Measurements from ENCODE around the gene NUP37.
A peak's percentile ranks its signal among the peaks of the same experiment; 100 is the strongest.
"Not testable (repeated sequence)": the region's sequence is repeated elsewhere in the genome, so short reads cannot be mapped to it uniquely, and the experiment has no call there.

The NUP37 gene, protein sequence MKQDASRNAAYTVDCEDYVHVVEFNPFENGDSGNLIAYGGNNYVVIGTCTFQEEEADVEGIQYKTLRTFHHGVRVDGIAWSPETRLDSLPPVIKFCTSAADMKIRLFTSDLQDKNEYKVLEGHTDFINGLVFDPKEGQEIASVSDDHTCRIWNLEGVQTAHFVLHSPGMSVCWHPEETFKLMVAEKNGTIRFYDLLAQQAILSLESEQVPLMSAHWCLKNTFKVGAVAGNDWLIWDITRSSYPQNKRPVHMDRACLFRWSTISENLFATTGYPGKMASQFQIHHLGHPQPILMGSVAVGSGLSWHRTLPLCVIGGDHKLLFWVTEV

DNA sequence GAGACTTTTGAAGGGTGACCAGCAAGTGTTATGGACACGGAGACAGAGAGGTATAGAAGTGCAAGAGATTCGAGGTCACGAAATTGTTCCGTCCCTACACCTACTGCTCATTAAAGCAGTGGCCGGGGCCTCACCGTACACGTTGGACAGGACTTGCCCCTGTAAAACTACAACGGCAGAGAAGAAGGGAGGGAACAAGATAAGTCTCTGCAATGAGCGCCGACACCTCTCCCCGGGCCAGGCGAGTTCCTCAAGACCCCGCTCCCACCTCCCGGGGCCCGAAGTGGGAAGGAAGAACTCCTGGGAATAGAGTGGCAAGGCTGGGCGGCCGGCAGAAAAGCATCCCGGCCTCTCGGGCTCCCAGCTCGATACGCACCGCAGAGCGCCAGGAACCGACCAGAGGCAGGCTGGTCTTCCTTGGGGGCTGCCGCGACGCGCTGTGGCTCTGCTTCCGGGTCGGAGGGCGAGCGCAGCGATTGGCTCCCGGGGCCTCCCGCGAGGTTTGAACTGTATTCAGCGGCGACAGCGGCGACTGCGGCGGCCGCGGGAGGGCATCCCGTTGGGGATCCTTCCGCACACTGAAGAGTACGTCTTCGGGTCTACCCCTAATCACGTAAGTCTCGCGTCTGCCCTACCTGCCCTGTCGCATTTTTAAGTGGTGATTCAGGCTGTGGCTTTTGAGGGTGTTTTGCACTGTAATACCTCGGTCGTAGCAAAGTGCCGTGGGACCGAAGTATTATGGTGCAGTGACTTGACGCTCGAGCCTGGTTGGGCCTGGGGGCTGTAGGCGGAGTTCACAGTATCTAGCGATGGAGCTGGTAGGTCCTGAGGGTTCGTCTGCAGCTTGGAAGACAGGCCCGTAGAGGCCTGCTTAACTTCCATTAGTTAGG is at the start of gene NUP37, which contains the start of gene PARPBP:
Gene NUP37, minus strand, starts transcription at position 441 of the 890 bp plus-strand sequence. CDS start 1,596 bp downstream, outside the sequence.
Gene PARPBP, plus strand, starts transcription at position 510 of the 890 bp plus-strand sequence. CDS start 3,706 bp downstream, outside the sequence.
- H3K36me3 ChIP-seq (ENCODE audit: control insufficient read depth, insufficient read depth, low read length): peaks cover 48% of the 10 kb centered on the region

DNA sequence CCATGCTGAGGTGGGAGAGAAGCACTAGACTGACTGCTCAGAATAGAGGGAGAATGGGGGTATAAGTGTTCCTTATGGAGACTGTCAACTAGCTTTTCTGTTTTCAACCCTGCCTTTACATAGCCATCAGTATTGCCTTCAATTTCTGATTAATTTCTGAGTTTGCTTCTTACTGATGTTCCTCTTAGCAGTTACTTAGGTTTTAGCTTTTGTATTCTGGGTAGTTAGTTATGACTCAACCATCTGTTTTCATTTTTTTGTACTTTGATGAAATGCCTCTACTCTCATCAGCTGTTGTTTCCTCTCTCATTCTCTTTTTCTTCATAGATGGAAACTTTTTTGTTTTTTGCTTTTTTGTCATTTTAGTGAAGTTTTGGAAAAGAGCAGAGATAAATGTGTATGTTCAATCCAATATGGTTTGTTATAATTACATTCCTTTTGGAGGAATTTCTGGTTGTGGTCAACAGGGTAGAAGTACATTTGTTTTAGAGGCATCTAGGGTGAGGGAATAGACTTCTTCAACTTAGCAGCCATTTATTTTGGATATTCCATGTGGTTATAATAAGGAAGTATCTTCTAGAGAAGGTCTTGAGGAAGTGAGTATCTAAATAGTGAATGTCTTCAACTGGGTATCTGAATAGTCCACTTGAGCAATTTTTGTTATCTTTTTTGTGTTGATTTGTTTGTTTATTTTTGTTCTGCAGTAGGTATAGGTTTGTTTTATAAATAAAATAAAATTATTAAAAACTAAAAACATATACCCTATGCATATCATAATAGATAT is 48.1 kb upstream of the NUP37 start:
- H3K36me3 ChIP-seq (ENCODE audit: control insufficient read depth, insufficient read depth, low read length): peaks cover 27% of the 10 kb centered on the region
- H3K4me1 ChIP-seq (ENCODE audit: control insufficient read depth, insufficient read depth, low read length): no peaks in the 10 kb centered on the region
- no peak overlapping the region for H3K27ac ChIP-seq (ENCODE audit: low read depth, low read length)
- H3K9ac ChIP-seq (ENCODE audit: low read depth, low read length): no peak overlapping the region
- H3K4me3 ChIP-seq (ENCODE audit: low read depth, low read length): no peak overlapping the region
- no peaks in the 10 kb centered on the region for H3K27me3 ChIP-seq (ENCODE audit: control insufficient read depth, insufficient read depth, low read length)
- H3K9me3 ChIP-seq (ENCODE audit: control insufficient read depth, insufficient read depth, low read length): no peaks in the 10 kb centered on the region

More for the DNA sequence above, at the start of gene NUP37, which contains the start of gene PARPBP:
- Histone ChIP-seq H3K27me3 (ENCODE audit: control insufficient read depth, insufficient read depth, low read length) (no peaks in the 10 kb centered on the region), H3K27ac (ENCODE audit: low read depth, low read length) (peak within 1 kb of the TSS; percentile 78), H3K4me3 (ENCODE audit: low read depth, low read length) (peak within 1 kb of the TSS; percentile 91), H3K4me1 (ENCODE audit: control insufficient read depth, insufficient read depth, low read length) (no peaks in the 10 kb centered on the region), H3K9me3 (ENCODE audit: control insufficient read depth, insufficient read depth, low read length) (no peaks in the 10 kb centered on the region), H3K9ac (ENCODE audit: low read depth, low read length) (peak within 1 kb of the TSS; percentile 81)

DNA sequence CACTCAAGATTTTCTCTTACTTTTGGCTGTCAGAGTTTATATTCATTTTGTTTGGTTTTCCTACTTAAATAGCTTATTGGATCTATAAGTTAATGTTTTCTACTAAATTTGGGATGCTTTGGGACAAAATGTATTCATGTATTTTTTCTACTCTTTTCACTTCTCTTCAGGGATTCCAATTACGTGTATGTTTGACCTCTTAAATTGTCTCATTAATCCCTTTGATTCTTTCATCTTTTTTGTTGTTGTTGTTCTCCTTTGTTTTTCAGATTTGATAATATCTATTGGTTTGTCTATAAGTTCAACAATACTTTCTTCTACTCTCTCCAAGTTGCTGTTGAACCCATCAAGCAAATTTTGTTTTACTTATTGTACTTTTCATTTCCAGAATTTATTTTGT is 43.5 kb upstream of the NUP37 start:
- H3K36me3 ChIP-seq (ENCODE audit: control insufficient read depth, insufficient read depth, low read length): peaks cover 13% of the 10 kb centered on the region; the same call in 1 of the 2 replicates
- no peaks in the 10 kb centered on the region for H3K9me3 ChIP-seq (ENCODE audit: control insufficient read depth, insufficient read depth, low read length)
- no peak overlapping the region for H3K27ac ChIP-seq (ENCODE audit: low read depth, low read length)
- no peaks in the 10 kb centered on the region for H3K4me1 ChIP-seq (ENCODE audit: control insufficient read depth, insufficient read depth, low read length)
- no peak overlapping the region for H3K9ac ChIP-seq (ENCODE audit: low read depth, low read length)
- H3K27me3 ChIP-seq (ENCODE audit: control insufficient read depth, insufficient read depth, low read length): no peaks in the 10 kb centered on the region
- H3K4me3 ChIP-seq (ENCODE audit: low read depth, low read length): no peak overlapping the region

DNA sequence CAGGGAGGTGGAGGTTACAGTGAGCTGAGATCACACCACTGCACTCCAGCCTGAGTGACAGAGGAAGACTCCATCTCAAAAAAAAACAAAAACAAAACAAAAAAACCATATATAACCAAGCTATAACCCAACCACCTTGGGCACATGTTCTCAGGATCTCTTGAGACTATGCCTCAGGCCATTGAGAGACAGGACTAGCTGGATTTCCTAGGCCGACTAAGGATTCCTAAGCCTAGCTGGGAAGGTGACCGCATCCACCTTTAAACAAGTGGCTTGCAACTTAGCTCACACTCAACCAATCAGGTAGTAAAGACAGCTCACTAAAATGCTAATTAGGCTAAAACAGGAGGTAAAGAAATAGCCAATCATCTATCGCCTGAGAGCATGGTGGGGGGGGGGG is 35.3 kb upstream of the NUP37 start:
- not testable (repeated sequence) for H3K27me3 ChIP-seq (ENCODE audit: control insufficient read depth, insufficient read depth, low read length); H3K27ac ChIP-seq (ENCODE audit: low read depth, low read length); H3K9me3 ChIP-seq (ENCODE audit: control insufficient read depth, insufficient read depth, low read length); H3K4me3 ChIP-seq (ENCODE audit: low read depth, low read length); H3K4me1 ChIP-seq (ENCODE audit: control insufficient read depth, insufficient read depth, low read length); H3K9ac ChIP-seq (ENCODE audit: low read depth, low read length)
- peaks cover 16% of the 10 kb centered on the region; the same call in 1 of the 2 replicates for H3K36me3 ChIP-seq (ENCODE audit: control insufficient read depth, insufficient read depth, low read length)

DNA sequence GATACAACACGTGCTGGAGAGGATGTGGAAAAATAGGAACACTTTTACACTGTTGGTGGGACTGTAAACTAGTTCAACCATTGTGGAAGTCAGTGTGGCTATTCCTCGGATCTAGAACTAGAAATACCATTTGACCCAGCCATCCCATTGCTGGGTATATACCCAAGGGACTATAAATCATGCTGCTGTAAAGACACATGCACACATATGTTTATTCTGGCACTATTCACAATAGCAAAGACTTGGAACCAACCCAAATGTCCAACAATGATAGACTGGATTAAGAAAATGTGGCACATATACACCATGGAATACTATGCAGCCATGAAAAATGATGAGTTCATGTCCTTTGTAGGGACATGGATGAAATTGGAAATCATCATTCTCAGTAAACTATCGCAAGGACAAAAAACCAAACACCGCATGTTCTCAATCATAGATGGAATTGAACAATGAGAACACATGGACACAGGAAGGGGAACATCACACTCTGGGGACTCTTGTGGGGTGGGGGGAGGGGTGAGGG is 27.2 kb upstream of the NUP37 start:
- H3K27me3 ChIP-seq (ENCODE audit: control insufficient read depth, insufficient read depth, low read length); H3K9me3 ChIP-seq (ENCODE audit: control insufficient read depth, insufficient read depth, low read length); H3K9ac ChIP-seq (ENCODE audit: low read depth, low read length); H3K4me3 ChIP-seq (ENCODE audit: low read depth, low read length); H3K27ac ChIP-seq (ENCODE audit: low read depth, low read length); H3K4me1 ChIP-seq (ENCODE audit: control insufficient read depth, insufficient read depth, low read length): not testable (repeated sequence)
- peaks cover 24% of the 10 kb centered on the region for H3K36me3 ChIP-seq (ENCODE audit: control insufficient read depth, insufficient read depth, low read length)

DNA sequence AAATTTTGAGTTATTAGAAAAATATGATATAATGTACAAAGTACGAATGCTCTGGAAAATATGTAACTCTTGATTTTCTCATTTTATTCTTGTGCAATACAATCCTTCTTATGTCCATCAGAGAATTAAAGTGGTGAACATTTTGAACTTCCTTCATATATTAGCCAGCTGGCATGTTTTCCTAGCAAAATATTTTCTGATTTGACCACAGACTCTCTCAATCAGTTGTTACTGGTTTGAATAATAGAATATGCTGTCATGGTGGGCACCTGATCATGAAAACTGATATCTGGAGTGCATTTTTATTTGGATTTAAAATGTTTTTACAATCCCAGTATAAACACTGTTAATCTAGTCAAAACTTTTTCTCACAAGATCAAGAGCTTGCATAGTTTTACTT is 24.3 kb upstream of the NUP37 start:
- Histone ChIP-seq H3K36me3 (ENCODE audit: control insufficient read depth, insufficient read depth, low read length) (peaks cover 10% of the 10 kb centered on the region), H3K9ac (ENCODE audit: low read depth, low read length) (no peak overlapping the region), H3K27me3 (ENCODE audit: control insufficient read depth, insufficient read depth, low read length) (no peaks in the 10 kb centered on the region), H3K4me3 (ENCODE audit: low read depth, low read length) (no peak overlapping the region), H3K9me3 (ENCODE audit: control insufficient read depth, insufficient read depth, low read length) (no peaks in the 10 kb centered on the region), H3K4me1 (ENCODE audit: control insufficient read depth, insufficient read depth, low read length) (no peaks in the 10 kb centered on the region), H3K27ac (ENCODE audit: low read depth, low read length) (no peak overlapping the region)

DNA sequence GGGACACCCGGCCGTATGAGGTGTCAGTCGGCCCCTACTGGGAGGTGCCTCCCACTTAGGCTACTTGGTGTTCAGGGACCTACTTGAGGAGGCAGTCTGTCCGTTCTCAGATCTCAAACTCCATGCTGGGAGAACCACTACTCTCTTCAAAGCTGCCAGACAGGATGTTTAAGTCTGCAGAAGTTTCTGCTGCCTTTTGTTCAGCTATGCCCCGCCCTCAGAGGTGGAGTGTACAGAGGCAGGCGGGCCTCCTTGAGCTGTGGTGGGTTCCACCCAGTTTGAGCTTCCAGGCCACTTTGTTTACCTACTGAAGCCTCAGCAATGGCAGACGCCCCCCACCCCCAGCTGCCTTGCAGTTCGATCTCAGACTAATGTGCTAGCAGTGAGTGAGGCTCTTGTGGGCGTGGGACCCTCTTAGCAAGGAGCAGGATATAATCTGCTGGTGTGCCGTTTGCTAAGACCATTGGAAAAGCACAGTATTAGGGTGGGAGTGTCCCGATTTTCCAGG is 23.0 kb upstream of the NUP37 start:
- H3K27ac ChIP-seq (ENCODE audit: low read depth, low read length); H3K4me1 ChIP-seq (ENCODE audit: control insufficient read depth, insufficient read depth, low read length); H3K9ac ChIP-seq (ENCODE audit: low read depth, low read length); H3K9me3 ChIP-seq (ENCODE audit: control insufficient read depth, insufficient read depth, low read length); H3K4me3 ChIP-seq (ENCODE audit: low read depth, low read length); H3K27me3 ChIP-seq (ENCODE audit: control insufficient read depth, insufficient read depth, low read length); H3K36me3 ChIP-seq (ENCODE audit: control insufficient read depth, insufficient read depth, low read length): not testable (repeated sequence)

DNA sequence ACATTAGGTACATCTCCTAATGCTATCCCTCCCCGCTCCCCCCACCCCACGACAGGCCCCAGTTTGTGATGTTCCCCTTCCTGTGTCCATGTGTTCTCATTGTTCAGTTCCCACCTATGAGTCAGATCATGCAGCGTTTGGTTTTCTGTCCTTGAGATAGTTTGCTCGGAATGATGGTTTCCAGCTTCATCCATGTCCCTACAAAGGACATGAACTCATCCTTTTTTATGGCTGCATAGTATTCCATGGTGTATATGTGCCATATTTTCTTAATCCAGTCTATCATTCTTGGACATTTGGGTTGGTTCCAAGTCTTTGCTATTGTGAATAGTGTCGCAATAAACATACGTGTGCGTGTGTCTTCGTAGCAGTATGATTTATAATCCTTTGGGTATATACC is 17.7 kb upstream of the NUP37 start:
- not testable (repeated sequence) for H3K27me3 ChIP-seq (ENCODE audit: control insufficient read depth, insufficient read depth, low read length); H3K9me3 ChIP-seq (ENCODE audit: control insufficient read depth, insufficient read depth, low read length); H3K4me3 ChIP-seq (ENCODE audit: low read depth, low read length); H3K27ac ChIP-seq (ENCODE audit: low read depth, low read length); H3K4me1 ChIP-seq (ENCODE audit: control insufficient read depth, insufficient read depth, low read length); H3K9ac ChIP-seq (ENCODE audit: low read depth, low read length)
- H3K36me3 ChIP-seq (ENCODE audit: control insufficient read depth, insufficient read depth, low read length): peaks cover 11% of the 10 kb centered on the region

DNA sequence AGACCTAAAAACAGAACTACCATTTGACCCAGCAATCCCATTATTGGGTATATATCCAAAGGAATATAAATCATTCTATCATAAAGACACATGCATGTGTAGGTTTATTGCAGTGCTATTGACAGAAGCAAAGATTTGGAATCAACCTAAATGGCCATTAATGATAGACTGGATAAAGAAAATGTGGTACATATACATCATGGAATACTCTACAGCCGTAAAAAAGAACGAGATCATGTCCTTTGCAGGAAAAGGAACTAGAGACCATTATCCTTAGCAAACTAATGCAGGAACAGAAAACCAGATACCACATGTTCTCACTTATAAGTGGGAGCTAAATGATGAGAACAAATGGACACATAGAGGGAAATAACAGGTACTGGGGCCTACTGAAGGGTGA is 11.5 kb upstream of the NUP37 start:
- not testable (repeated sequence) for H3K27me3 ChIP-seq (ENCODE audit: control insufficient read depth, insufficient read depth, low read length); H3K4me3 ChIP-seq (ENCODE audit: low read depth, low read length); H3K9me3 ChIP-seq (ENCODE audit: control insufficient read depth, insufficient read depth, low read length); H3K9ac ChIP-seq (ENCODE audit: low read depth, low read length); H3K4me1 ChIP-seq (ENCODE audit: control insufficient read depth, insufficient read depth, low read length); H3K27ac ChIP-seq (ENCODE audit: low read depth, low read length)
- H3K36me3 ChIP-seq (ENCODE audit: control insufficient read depth, insufficient read depth, low read length): peaks cover 36% of the 10 kb centered on the region

DNA sequence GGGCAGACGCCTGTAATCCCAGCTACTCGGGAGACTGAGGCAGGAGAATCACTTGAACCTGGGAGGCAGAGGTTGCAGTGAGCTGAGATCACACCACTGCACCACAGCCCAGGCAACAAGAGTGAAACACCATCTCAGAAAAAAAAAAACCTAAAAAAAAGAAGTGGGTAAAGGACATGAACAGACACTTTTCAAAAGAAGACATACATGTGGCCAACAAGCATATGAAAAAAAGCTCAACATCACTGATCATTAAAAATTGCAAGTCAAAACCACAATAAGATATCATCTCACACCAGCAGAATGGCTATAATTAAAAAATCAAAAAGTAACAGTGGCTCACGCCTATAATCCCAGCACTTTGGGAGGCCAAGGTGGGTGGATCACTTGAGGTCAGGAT is 10.8 kb upstream of the NUP37 start:
- H3K4me3 ChIP-seq (ENCODE audit: low read depth, low read length); H3K4me1 ChIP-seq (ENCODE audit: control insufficient read depth, insufficient read depth, low read length); H3K9ac ChIP-seq (ENCODE audit: low read depth, low read length); H3K27me3 ChIP-seq (ENCODE audit: control insufficient read depth, insufficient read depth, low read length); H3K27ac ChIP-seq (ENCODE audit: low read depth, low read length); H3K9me3 ChIP-seq (ENCODE audit: control insufficient read depth, insufficient read depth, low read length): not testable (repeated sequence)
- H3K36me3 ChIP-seq (ENCODE audit: control insufficient read depth, insufficient read depth, low read length): peaks cover 43% of the 10 kb centered on the region
